Transverse colon (tissue), 4 donors: ENCODE measurements around the gene LHFPL6. TPM values are rescaled to one million over a fixed set of nuclear protein-coding genes. Genes with fewer than 3 reads are reported as not detected.

Source experiments
- DNase-seq: peaks from one replicate; pipeline ENCODE4 v3.0.0-alpha.2; 2019
- H3K27ac ChIP-seq, 4 donors: fragments of 200-600 bp; sonication (generic); 2 replicates each; pipeline ENCODE4 v1.5.1; 2016 to 2018; ENCODE audit warnings: inconsistent platforms in 4 of 4
- H3K27me3 ChIP-seq: fragments of 200-600 bp; sonication (generic); 2 replicates; pipeline ENCODE4 v1.5.1; 2017; ENCODE audit warnings: inconsistent platforms
- H3K36me3 ChIP-seq, 4 donors: fragments of 200-600 bp; sonication (generic); 2 replicates each; pipeline ENCODE4 v1.5.1; 2017 to 2019; ENCODE audit warnings: inconsistent platforms in 4 of 4
- H3K4me1 ChIP-seq, 4 donors: fragments of 200-600 bp; sonication (generic); 2 replicates each; pipeline ENCODE4 v1.5.1; 2017 to 2020; ENCODE audit warnings: inconsistent platforms in 4 of 4
- H3K4me3 ChIP-seq, 4 donors: fragments of 200-600 bp; sonication (generic); 1 replicate in 1 of 4; 2 replicates in 3 of 4; pipeline versions ENCODE4 v1.5.1 to v1.6.1; 2017 to 2019; ENCODE audit warnings: inconsistent platforms in 4 of 4
- H3K9me3 ChIP-seq, 2 donors: fragments of 200-600 bp; sonication (generic); 2 replicates each; pipeline ENCODE4 v1.5.1; 2017 to 2019; ENCODE audit warnings: inconsistent platforms in 2 of 2
- EP300 ChIP-seq: sonication (generic); formaldehyde crosslinking; IDR thresholded peaks from one replicate; pipeline ENCODE4 v1.6.1; 2017; ENCODE audit warnings: antibody characterized with exemption, low read depth
- POLR2A ChIP-seq: fragments of 450-650 bp; IDR thresholded peaks from one replicate; pipeline ENCODE4 v1.6.1; 2016; ENCODE audit warnings: antibody characterized with exemption, mild to moderate bottlenecking, moderate library complexity
- POLR2AphosphoS5 ChIP-seq, 3 donors: sonication (generic); formaldehyde crosslinking; IDR thresholded peaks; one replicate each; pipeline ENCODE4 v1.6.1; 2016; ENCODE audit warnings: antibody characterized with exemption in 3 of 3
- WGBS, 2 donors: methylation state at CpG; one replicate each; pipeline ENCODE4 v1.1.5; 2018; ENCODE audit warnings: low coverage in 1 of 2; 5-methylcytosine and 5-hydroxymethylcytosine counted together
- in situ Hi-C, 4 donors: fragments of 200-750 bp; cut with MboI; loops; one replicate each; pipeline versions ENCODE4 v1.15.0 to v1.15.1; 2017; ENCODE audit warnings: low sequenced_read_pairs in 3 of 4, low pct_ligation_motif_present in 1 of 4, low pct_unique_long_range_greater_than_20kb in 1 of 4
- intact Hi-C: fragments of 100-400 bp; cut with DNase I; formaldehyde crosslinking; loops from one replicate; pipeline ENCODE4 v1.15.1; 2023; ENCODE audit warnings: low total_unique reads
- total RNA-seq, 4 donors: library from RNA; depleted of rRNA; stranded (reverse); fragments of >200 nt; gene quantifications; one replicate each; pipeline ENCODE4 v1.1.0, GENCODE V29; 2016
- TF ChIP-seq, protein P1 (sequence below), 5 experiments: fragments of 200-600 bp in 3 of 5; fragments of 450-650 bp in 2 of 5; sonication (generic) in 3 of 5; IDR thresholded peaks; 1 replicate in 2 of 5; 2 replicates in 3 of 5; pipeline ENCODE4 v1.5.1; 2016 to 2017; ENCODE audit warnings: antibody characterized with exemption in 5 of 5, inconsistent platforms in 3 of 5, mild to moderate bottlenecking in 2 of 5, moderate library complexity in 1 of 5

LHFPL6 gene
- total RNA-seq, 4 donors from 2014 or later: 4.2 to 18.6 (median 9.3) TPM

- in situ Hi-C loops (no loop called here), intact Hi-C loops (no loop called here)
Observed at GRCh38 chr13:39385154-39385553, 217.8 kb downstream of the LHFPL6 start.

GRCh38 chr13:39381456-39381855 lies 221.5 kb downstream of the LHFPL6 start:
- no peaks in the 10 kb centered on the region for H3K36me3 ChIP-seq
- H3K9me3 ChIP-seq: no peaks in the 10 kb centered on the region
- no peak overlapping the region for H3K27ac ChIP-seq
- in situ Hi-C loops (no loop called here), intact Hi-C loops (no loop called here)
- H3K27me3 ChIP-seq: no peaks in the 10 kb centered on the region
- H3K4me1 ChIP-seq: peaks cover 0 to 3% (median 0%) of the 10 kb centered on the region in 4 donors
- H3K4me3 ChIP-seq: no peak overlapping the region
- TF ChIP-seq POLR2A (no peak), POLR2AphosphoS5 (IDR thresholded peaks at IDR 0.05) (no peak), EP300 (no peak)
- TF ChIP-seq, protein P1, sequence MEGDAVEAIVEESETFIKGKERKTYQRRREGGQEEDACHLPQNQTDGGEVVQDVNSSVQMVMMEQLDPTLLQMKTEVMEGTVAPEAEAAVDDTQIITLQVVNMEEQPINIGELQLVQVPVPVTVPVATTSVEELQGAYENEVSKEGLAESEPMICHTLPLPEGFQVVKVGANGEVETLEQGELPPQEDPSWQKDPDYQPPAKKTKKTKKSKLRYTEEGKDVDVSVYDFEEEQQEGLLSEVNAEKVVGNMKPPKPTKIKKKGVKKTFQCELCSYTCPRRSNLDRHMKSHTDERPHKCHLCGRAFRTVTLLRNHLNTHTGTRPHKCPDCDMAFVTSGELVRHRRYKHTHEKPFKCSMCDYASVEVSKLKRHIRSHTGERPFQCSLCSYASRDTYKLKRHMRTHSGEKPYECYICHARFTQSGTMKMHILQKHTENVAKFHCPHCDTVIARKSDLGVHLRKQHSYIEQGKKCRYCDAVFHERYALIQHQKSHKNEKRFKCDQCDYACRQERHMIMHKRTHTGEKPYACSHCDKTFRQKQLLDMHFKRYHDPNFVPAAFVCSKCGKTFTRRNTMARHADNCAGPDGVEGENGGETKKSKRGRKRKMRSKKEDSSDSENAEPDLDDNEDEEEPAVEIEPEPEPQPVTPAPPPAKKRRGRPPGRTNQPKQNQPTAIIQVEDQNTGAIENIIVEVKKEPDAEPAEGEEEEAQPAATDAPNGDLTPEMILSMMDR (IDR thresholded peaks at IDR 0.05): no peak
- 86 to 100% methylated on average over 2 of the region's 2 CpGs for WGBS, 2 donors
- no peak for DNase-seq

More at GRCh38 chr13:39385154-39385553, 217.8 kb downstream of the LHFPL6 start:
- H3K27ac ChIP-seq: peak overlapping the region in 1 of 4 donors; percentile 24
- TF ChIP-seq POLR2A (no peak), POLR2AphosphoS5 (IDR thresholded peaks at IDR 0.05) (no peak), EP300 (no peak)
- TF ChIP-seq, protein P1 (IDR thresholded peaks at IDR 0.05): no peak
- no peaks in the 10 kb centered on the region for H3K27me3 ChIP-seq
- H3K36me3 ChIP-seq: no peaks in the 10 kb centered on the region
- H3K4me1 ChIP-seq: peaks cover 0 to 3% (median 0%) of the 10 kb centered on the region in 4 donors
- 89 to 100% methylated on average over 1 to 4 of the region's 4 CpGs for WGBS, 2 donors
- H3K9me3 ChIP-seq: no peaks in the 10 kb centered on the region
- no peak for DNase-seq
- no peak overlapping the region for H3K4me3 ChIP-seq

DNA sequence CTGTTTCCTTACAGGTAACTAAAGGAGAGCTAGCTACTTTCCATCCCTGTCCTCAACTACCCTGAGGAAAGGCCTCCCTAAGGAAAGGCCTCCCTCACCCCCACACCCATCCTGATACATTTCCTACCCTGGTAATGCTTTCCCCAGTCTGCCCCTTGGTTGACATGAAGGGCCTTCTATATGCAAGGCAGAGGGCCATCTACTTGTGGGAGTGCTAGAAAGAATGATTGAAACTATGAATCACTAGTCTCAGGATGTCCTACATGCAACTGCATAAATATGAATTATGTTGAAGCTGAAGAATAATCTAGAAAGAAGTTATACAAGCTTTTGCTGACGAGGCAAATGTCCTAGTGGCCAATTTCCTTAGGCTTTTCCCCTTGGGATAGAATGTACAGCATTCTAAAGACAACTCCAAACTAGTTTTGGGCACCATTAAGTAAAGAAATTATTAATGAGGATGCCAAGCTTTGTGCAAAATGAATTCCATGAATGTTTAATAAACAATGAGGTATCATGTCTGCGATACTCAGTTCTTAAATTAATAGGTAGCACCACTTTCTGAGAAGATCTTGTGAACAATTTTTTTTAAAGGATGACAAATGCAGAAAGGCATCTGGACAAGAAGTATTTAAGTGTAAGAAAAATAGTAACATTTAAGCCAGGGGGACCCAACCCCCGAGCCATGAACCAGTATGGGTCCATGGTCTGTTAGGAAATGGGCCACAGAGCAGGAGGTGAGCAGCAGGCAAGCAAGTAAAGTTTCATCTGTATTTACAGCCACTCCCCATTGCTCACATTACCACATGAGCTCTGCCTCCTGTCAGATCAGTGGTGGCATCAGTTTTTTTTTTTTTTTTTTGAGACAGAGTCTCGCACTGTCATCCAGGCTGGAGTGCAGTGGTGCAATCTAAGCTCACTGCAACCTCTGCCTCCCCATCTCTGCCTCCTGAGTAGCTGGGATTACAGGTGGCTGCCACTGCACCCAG lies 223.0 kb downstream of the LHFPL6 start:
- H3K4me3 ChIP-seq: no peak overlapping the region
- WGBS, 2 donors: 87 to 89% methylated on average over 3 to 4 of the region's 4 CpGs
- no peak for DNase-seq
- H3K4me1 ChIP-seq: no peaks in the 10 kb centered on the region
- no peaks in the 10 kb centered on the region for H3K9me3 ChIP-seq
- H3K36me3 ChIP-seq: no peaks in the 10 kb centered on the region
- H3K27ac ChIP-seq: no peak overlapping the region
- TF ChIP-seq EP300 (no peak), POLR2A (no peak), POLR2AphosphoS5 (IDR thresholded peaks at IDR 0.05) (no peak)
- TF ChIP-seq, protein P1 (IDR thresholded peaks at IDR 0.05): no peak
- H3K27me3 ChIP-seq: no peaks in the 10 kb centered on the region
- intact Hi-C loops: no loop called here
- in situ Hi-C loops: no loop called here

DNA sequence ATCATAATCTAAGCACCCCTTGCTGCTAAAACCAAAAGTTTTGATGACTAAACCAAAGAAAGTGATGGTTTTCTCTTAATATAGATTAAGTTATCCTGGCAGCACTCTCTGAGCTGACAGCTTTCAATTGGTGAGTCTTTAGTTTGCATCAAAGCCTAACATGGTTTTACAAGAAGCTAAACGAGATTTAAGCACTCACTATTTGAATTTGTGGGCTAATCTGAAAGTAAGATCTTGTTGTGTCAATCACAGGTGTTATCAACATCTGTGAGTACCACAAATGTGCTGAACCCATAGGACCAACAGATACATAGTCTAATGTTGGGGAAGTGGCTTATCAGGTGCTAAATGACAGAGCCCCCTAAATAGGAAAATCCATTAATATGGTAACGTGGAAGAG lies 223.9 kb downstream of the LHFPL6 start:
- no peak for DNase-seq
- H3K4me3 ChIP-seq: no peak overlapping the region
- H3K4me1 ChIP-seq: no peaks in the 10 kb centered on the region
- H3K9me3 ChIP-seq: no peaks in the 10 kb centered on the region
- intact Hi-C loops (no loop called here), in situ Hi-C loops (no loop called here)
- no peaks in the 10 kb centered on the region for H3K36me3 ChIP-seq
- H3K27ac ChIP-seq: no peak overlapping the region
- H3K27me3 ChIP-seq: no peaks in the 10 kb centered on the region
- TF ChIP-seq POLR2A (no peak), POLR2AphosphoS5 (IDR thresholded peaks at IDR 0.05) (no peak), EP300 (no peak)
- TF ChIP-seq, protein P1 (IDR thresholded peaks at IDR 0.05): no peak
- WGBS, 2 donors: 45 to 74% methylated on average over 2 of the region's 2 CpGs
